GM12891 (cell line): ENCODE data around the gene GGT7.

Experiments used
- DNase-seq: peaks from one replicate; pipeline ENCODE4 v3.0.0; 2011; ENCODE audit warnings: low spot score; ENCODE audit not compliant: insufficient read length
- FAIRE-seq: peaks from 2 replicates; lab custom pipeline; 2011; peaks lifted over from hg19 to GRCh38; lab: Jason Lieb, UNC
- PAX5 ChIP-seq: IDR thresholded peaks from 2 replicates; pipeline ENCODE4 v1.6.1; 2011; ENCODE audit warnings: low read length, moderate library complexity, mild to moderate bottlenecking; ENCODE audit not compliant: insufficient read depth, severe bottlenecking
- POLR2A ChIP-seq: IDR thresholded peaks from 2 replicates; pipeline ENCODE4 v1.6.1; 2011; ENCODE audit warnings: low read depth, low read length, control low read depth
- POLR2AphosphoS5 ChIP-seq: IDR thresholded peaks from 2 replicates; pipeline ENCODE4 v1.6.1; 2011; ENCODE audit warnings: low read depth, low read length, control low read depth
- POU2F2 ChIP-seq: IDR thresholded peaks from 2 replicates; pipeline ENCODE4 v1.6.1; 2011; ENCODE audit warnings: low read depth, mild to moderate bottlenecking, control low read depth, low read length, moderate library complexity
- SPI1 ChIP-seq: IDR thresholded peaks from 2 replicates; pipeline ENCODE4 v1.6.1; 2011; ENCODE audit warnings: low read depth, low read length, control low read depth
- TAF1 ChIP-seq: IDR thresholded peaks from 2 replicates; pipeline ENCODE4 v1.6.1; 2011; ENCODE audit warnings: low read depth, low read length, control low read depth

The GGT7 gene

DNA sequence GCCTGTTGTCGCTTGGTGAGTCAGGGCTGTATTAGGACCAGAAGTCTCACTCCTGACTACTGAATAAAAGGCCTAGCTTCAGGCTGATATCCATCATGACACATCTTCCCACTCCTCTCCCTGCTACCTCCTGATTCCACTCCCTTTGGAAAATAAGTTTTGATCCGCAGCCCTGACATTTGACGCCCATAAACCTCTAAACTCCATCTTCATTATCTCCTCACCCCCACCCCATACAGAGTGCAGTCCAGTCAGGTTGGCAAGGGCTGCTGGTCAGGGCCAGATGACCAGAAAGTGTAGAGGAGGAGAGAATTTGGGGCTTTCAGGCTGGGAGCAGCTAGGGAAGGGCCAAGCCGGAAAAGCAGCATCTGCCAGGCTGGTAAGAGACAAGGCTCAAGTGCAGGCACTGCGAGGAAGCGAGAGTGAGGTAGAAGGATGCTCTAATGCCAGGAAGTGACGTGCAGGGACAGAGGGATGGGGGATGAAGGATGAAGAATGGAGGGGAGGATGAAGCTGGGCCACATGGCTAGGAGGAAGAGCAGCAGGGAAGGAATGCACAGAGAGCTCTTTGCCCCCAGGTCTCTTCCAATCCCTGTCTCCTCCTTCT lies 1.2 kb downstream of the GGT7 start:
- DNase-seq, result no peak
- no peak for FAIRE-seq

DNA sequence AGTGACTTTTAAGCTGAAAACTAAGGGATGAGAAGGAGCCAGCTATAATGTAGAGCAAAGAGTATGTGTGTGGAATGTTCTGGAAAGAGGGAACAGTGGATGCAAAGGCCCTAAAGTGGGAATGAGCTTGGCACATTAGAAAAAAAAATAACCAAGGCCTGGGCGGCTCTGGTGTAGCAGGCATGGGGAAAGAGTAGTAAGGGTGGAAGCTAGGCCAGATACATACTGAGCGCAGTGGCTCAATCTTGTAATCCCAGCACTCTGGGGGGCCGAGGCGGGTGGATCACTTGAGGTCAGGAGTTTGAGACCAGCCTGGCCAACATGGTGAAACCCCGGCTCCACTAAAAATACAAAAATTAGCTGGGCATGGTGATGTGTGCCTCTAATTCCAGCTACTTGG lies 8.4 kb downstream of the GGT7 start:
- FAIRE-seq, result no peak

More for the DNA sequence above, 1.2 kb downstream of the GGT7 start:
- no peak for TF ChIP-seq PAX5
- no peak for TF ChIP-seq SPI1
- TF ChIP-seq POLR2A, result no peak
- no peak for TF ChIP-seq POLR2AphosphoS5
- TF ChIP-seq TAF1, result no peak
- no peak for TF ChIP-seq POU2F2

DNA sequence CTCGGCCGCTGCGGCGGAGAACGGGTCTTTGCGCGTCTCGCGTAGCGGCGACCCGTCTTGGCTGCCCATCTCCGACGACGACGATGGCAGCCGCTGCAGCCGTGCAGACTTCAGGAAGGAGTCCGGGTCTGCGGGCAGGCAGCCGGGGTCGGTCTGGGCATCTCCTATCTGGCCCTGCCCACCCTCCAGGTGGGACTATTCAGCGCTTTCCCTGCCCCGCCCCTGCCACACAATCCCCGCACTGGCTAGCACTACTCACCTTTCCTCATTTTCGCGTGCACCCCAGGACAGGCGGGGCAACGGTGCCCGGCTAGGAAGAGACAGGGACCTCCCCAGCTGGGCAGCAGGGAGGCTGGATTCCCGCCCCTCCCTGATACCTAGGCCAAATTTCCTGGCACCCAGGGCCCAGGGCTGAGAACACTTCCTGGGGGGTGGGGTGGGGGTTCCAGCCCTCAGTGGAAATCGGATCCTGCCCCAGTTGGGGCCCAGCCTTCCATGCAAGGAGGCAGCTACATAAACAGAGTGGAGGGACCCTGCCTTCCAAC lies 9.2 kb downstream of the GGT7 start:
- FAIRE-seq (no peak), DNase-seq (no peak)
- TF ChIP-seq SPI1 (no peak), PAX5 (no peak), POLR2AphosphoS5 (no peak), TAF1 (no peak), POLR2A (no peak), POU2F2 (no peak)

More for the DNA sequence above, 8.4 kb downstream of the GGT7 start:
- no peak for TF ChIP-seq POLR2AphosphoS5
- no peak for TF ChIP-seq TAF1
- no peak for TF ChIP-seq POU2F2
- no peak for TF ChIP-seq SPI1
- TF ChIP-seq POLR2A, result no peak
- no peak for TF ChIP-seq PAX5
- no peak for DNase-seq

DNA sequence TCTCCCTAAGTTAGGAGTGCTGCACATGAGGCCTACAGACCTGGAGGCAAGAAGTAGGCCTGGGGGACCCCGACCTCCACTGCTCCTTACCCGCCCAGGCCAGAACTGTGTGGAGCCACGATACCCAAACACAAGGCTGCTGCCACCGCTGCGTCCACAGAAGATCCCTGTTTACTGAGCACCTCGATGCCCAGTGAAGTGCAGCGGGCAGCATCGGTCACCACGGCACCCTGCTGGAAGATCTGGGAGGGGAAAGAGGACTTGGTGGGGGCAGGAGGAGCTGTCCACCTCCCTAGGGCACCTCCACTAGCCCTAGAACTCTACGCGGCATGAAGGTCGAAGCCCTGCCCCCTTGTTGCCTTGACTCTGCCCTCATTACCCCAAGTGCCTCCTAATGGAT lies 9.9 kb downstream of the GGT7 start:
- FAIRE-seq (no peak), DNase-seq (no peak)
- no peak for TF ChIP-seq POLR2AphosphoS5
- no peak for TF ChIP-seq PAX5
- no peak for TF ChIP-seq TAF1
- TF ChIP-seq SPI1, result no peak

DNA sequence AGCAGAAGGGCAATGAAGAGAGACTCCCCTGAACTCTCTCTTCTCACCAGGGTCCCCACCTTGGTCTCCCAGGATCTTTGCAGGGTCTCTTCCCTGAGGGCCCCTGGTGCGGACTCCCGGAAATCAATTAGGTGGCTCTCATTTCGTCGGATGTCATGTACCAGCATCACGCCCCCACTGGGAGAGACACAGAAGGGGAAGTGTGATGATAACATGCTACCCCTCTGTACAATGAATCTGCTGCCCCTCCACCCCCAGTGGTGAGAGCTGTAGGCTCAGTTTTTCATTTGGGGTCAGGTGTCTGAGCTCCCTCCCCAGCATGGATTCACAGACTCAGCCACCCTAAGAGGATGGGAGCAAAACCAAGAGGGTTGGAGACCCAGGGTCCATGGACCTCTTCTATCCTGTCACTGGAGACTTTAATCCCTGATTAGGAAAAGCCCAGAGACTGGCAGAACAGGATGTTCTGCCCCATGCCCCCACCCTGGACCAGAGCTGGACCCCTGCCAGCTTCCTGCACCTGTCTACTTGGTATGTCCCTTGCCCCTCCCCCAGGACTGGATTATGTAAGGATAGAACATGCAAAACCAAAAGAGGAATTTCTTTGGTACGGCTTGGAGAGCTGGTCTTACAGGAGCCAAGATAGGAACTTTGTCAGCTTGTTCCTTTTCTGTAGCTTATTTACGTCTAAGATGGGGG lies 11.1 kb downstream of the GGT7 start:
- no peak for DNase-seq
- no peak for FAIRE-seq

DNA sequence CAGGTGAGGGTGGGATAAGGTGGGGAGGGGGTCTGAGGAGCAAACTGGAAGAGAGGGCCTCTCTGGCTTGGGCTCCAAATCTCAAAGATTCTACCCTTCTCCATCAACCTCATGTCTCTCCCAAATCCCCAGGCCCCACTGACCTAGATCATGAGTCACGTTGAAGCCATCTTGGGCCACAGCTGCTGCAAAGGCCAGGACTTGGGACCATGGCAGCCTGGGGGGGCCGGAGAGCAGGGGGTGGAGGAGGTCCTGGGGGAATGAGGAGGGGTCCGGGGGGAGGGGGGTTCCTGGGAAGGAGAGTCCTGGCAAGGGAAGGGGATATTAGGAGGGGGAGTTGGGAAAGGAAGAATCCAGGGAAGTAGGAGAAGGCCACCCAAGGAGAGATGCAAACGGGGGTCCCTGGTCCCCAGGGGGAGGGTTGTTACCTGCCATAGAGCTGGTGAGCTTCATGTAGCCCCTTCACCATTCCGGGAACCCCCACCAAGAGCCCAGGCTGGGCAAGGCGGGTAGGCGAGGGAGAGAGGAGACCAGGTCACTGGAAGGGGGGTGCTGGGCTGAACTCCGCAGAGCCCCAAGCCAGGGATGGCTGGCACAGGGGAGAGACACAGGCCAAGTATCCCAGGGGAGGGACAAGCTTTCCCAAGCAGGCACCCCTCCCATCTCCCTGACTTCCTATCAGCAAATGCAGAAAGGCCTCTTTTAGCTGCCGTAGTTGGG lies 12.7 kb downstream of the GGT7 start:
- DNase-seq (no peak), FAIRE-seq (no peak)
- no peak for TF ChIP-seq SPI1
- no peak for TF ChIP-seq POLR2A
- no peak for TF ChIP-seq PAX5
- no peak for TF ChIP-seq POU2F2
- TF ChIP-seq TAF1, result no peak
- TF ChIP-seq POLR2AphosphoS5, result no peak

More for the DNA sequence above, 11.1 kb downstream of the GGT7 start:
- TF ChIP-seq POLR2AphosphoS5 (no peak), PAX5 (no peak), TAF1 (no peak), POLR2A (no peak), SPI1 (no peak), POU2F2 (no peak)

DNA sequence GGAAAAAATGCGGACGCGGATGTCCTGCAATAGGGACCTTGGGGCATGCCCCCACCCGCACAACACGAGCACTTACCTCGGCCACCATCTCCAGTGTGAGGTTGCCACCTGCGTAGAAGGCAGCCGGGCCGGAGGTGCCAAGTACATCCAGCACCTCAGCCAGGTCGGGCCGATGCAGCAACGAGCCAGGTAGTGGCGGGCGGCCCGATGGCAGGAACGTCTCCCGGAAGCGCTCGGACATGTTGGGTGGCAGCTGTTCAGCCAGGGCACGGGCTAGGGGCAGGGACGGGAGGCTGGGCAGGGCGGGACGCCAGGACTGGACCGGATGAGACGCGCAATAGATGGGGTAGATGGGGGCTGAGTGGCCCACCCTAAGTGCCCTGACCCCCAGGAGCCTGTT lies 13.3 kb downstream of the GGT7 start:
- FAIRE-seq (no peak), DNase-seq (no peak)
- TF ChIP-seq TAF1 (no peak), PAX5 (no peak), SPI1 (no peak), POU2F2 (no peak), POLR2AphosphoS5 (no peak), POLR2A (no peak)

DNA sequence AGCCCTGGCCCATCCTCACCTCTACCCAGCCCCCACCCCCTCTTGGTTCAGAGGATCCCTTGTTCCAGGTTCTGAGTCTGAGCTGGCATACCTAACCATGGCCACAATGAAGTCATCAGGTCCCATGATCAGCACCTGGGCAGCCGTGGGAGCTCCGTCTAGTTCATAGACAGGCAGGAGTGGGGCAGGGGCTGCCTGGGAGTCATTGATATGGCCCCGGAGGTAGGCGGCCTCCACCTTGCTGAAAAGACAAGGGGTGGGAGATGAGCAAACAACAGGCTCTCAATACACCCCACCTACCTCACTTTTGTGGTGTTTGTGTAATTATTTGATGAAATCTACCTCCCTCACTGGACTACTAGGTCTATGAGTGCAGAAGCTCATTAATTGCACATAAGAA lies 20.4 kb downstream of the GGT7 start:
- TF ChIP-seq POLR2AphosphoS5, result no peak
- TF ChIP-seq PAX5, result no peak
- TF ChIP-seq TAF1, result no peak
- TF ChIP-seq POLR2A, result no peak
- TF ChIP-seq POU2F2, result no peak
- no peak for DNase-seq
- no peak for FAIRE-seq

DNA sequence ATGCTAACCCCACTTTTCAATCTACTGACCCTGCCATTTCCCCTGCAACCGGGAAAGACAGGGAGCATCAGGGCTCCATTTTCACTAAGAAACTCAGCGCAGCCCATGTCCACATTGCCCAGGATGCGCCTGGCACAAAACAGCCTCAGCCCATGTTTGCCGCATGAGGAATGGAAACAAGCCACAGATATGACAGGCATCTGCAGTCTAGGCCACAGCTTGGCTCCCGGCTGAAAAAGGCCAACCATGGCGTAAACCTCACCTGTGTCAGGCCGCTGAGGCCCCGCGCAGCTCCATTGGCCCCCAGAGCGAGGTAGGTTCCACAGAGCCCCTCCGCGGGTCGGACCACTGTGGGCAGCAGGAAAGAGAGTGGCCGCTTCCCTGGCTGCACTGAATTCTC lies 21.7 kb downstream of the GGT7 start:
- FAIRE-seq (no peak), DNase-seq (no peak)
- no peak for TF ChIP-seq POLR2AphosphoS5
- no peak for TF ChIP-seq POU2F2
- TF ChIP-seq SPI1, result no peak
- TF ChIP-seq PAX5, result no peak
- no peak for TF ChIP-seq POLR2A
- no peak for TF ChIP-seq TAF1
